ENCODE measurements around the gene ASAH2.

Gene ASAH2

DNA sequence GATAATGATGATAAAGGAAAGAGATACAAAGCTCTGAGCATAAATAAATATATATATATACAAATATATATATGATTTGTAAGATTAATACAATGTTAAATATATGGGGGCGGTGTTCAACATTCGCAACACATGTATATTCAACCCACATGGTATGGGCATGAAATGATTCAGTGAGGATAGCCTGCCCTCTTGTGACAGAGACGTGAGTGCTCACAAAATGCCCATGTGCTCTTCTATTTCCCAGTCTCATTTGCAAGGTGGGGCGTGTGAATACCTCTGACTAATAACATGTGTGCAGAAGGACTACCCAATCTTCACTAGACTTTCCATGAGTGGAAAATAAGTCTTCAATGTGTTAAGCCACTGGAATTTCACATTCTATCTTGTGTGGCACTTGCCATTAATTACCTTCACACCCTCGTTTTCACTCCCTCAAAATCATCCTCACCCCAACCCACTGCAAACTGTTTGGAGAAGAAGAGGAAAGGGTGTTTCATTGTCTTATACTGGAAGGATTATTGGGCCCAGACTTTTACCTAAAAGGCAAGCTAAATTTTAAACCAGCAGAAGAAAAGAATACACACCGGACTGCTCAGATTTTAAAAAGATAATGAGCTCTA lies 26.9 kb downstream of the ASAH2 start:
- H3K27ac ChIP-seq: no peak overlapping the region
- no peak overlapping the region for H3K4me3 ChIP-seq (ENCODE audit: low read depth in 1 of 2, low read length in 1 of 2)
- TF ChIP-seq, protein P1, sequence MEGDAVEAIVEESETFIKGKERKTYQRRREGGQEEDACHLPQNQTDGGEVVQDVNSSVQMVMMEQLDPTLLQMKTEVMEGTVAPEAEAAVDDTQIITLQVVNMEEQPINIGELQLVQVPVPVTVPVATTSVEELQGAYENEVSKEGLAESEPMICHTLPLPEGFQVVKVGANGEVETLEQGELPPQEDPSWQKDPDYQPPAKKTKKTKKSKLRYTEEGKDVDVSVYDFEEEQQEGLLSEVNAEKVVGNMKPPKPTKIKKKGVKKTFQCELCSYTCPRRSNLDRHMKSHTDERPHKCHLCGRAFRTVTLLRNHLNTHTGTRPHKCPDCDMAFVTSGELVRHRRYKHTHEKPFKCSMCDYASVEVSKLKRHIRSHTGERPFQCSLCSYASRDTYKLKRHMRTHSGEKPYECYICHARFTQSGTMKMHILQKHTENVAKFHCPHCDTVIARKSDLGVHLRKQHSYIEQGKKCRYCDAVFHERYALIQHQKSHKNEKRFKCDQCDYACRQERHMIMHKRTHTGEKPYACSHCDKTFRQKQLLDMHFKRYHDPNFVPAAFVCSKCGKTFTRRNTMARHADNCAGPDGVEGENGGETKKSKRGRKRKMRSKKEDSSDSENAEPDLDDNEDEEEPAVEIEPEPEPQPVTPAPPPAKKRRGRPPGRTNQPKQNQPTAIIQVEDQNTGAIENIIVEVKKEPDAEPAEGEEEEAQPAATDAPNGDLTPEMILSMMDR (IDR thresholded peaks at IDR 0.05): no peak
- no peaks in the 10 kb centered on the region for H3K4me1 ChIP-seq (ENCODE audit: control insufficient read depth in 1 of 2, insufficient read depth in 1 of 2, low read depth in 1 of 2, low read length in 1 of 2)
- peaks cover 34% of the 10 kb centered on the region for H3K27me3 ChIP-seq
- no peaks in the 10 kb centered on the region for H3K9me3 ChIP-seq
- H3K36me3 ChIP-seq: no peaks in the 10 kb centered on the region

DNA sequence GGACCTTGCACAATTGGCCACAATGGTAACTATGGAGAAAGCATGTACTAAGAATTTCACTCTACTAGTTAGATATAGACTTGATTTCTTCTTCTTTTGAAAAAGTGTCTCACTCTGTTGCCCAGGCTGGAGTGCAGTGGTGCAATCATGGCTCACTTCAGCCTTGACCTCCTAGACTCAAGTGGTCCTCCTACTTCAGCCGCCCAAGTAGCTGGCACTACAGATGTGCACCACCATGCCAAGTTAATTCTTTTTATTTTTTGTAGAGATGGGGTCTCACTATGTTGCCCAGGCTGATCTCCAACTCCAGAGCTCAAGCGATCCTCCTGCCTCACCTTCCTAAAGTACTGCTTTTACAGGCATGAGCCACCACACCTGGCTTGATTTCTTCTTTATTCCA lies 29.1 kb downstream of the ASAH2 start:
- H3K27me3 ChIP-seq: peaks cover 28% of the 10 kb centered on the region

DNA sequence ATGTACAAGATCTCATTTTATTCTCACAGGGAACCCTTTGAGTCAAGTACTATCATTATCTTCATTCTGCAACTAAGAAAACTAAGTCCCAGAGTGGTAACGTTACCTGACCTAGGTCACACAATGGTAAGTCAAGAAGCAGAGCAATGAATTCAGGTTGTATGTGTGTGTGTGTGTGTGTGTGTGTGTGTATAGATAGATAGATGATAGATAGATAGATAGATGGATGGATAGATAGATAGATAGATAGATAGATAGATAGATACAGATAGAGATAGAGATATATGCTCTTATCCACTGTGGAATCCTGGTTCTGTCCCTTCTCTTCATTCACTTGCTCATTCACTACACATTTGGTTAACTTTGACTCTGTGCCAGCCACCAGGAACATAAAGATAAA lies 29.8 kb downstream of the ASAH2 start:
- no peaks in the 10 kb centered on the region for H3K36me3 ChIP-seq
- H3K27me3 ChIP-seq: peaks cover 28% of the 10 kb centered on the region
- no peaks in the 10 kb centered on the region for H3K9me3 ChIP-seq
- TF ChIP-seq, protein P1 (IDR thresholded peaks at IDR 0.05): no peak
- H3K27ac ChIP-seq: no peak overlapping the region
- H3K4me3 ChIP-seq (ENCODE audit: low read depth in 1 of 2, low read length in 1 of 2): no peak overlapping the region
- no peaks in the 10 kb centered on the region for H3K4me1 ChIP-seq (ENCODE audit: control insufficient read depth in 1 of 2, insufficient read depth in 1 of 2, low read depth in 1 of 2, low read length in 1 of 2)

More for the DNA sequence above, 29.1 kb downstream of the ASAH2 start:
- no peaks in the 10 kb centered on the region for H3K4me1 ChIP-seq (ENCODE audit: control insufficient read depth in 1 of 2, insufficient read depth in 1 of 2, low read depth in 1 of 2, low read length in 1 of 2)
- no peak overlapping the region for H3K27ac ChIP-seq
- TF ChIP-seq, protein P1 (IDR thresholded peaks at IDR 0.05): no peak
- no peak overlapping the region for H3K4me3 ChIP-seq (ENCODE audit: low read depth in 1 of 2, low read length in 1 of 2)
- no peaks in the 10 kb centered on the region for H3K9me3 ChIP-seq
- no peaks in the 10 kb centered on the region for H3K36me3 ChIP-seq

DNA sequence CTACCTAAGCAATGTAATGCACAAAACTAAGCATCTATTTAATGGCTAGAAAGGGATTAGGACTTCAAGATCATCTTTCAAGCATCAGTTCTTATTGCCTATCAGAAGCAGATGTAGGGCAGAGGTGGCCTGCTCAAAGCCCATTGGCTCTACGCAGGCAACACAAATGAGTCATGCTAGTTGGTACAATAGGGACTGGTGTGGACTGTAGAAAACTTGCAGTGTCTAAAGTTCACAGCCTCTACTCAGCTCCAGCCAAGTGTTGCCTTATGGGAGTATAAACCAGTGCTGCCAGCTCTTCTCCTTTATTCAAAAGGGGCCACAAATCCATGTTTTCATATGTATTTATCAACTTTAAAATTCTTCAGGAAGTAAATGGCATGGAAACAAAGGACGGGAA lies 31.7 kb downstream of the ASAH2 start:
- H3K9me3 ChIP-seq: no peaks in the 10 kb centered on the region
- H3K4me3 ChIP-seq (ENCODE audit: low read depth in 1 of 2, low read length in 1 of 2): no peak overlapping the region
- TF ChIP-seq, protein P1 (IDR thresholded peaks at IDR 0.05): no peak
- no peaks in the 10 kb centered on the region for H3K36me3 ChIP-seq
- H3K27ac ChIP-seq: no peak overlapping the region
- no peaks in the 10 kb centered on the region for H3K4me1 ChIP-seq (ENCODE audit: control insufficient read depth in 1 of 2, insufficient read depth in 1 of 2, low read depth in 1 of 2, low read length in 1 of 2)
- peaks cover 22% of the 10 kb centered on the region for H3K27me3 ChIP-seq

DNA sequence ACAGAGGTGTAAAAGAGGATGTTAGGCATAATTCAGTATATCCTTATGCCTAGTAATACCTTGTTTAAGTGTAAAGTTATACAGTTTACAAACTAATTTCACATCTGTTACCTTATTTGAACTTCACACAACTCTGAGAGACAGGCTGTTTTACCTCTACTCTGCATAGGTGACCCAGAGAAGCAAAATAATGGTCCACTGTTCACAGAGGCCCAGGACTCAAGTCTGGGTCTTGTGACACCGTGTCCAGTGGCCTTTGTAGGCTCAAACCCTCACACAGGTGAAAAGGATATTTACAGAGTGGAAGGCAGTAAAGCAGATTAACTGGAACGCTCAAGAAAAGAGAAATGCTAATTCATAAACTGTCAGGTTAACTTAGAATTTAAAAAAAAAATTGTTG lies 32.1 kb downstream of the ASAH2 start:
- Histone ChIP-seq H3K27me3 (peaks cover 22% of the 10 kb centered on the region), H3K36me3 (no peaks in the 10 kb centered on the region), H3K4me3 (ENCODE audit: low read depth in 1 of 2, low read length in 1 of 2) (no peak overlapping the region), H3K27ac (no peak overlapping the region), H3K9me3 (no peaks in the 10 kb centered on the region), H3K4me1 (ENCODE audit: control insufficient read depth in 1 of 2, insufficient read depth in 1 of 2, low read depth in 1 of 2, low read length in 1 of 2) (no peaks in the 10 kb centered on the region)
- TF ChIP-seq, protein P1 (IDR thresholded peaks at IDR 0.05): no peak
